ENCODE data around the gene PKN3.

GRCh38 chr9:128719919-128720605 lies 17.8 kb downstream of the PKN3 start:
- no peak for TF ChIP-seq GATA2 (IDR thresholded peaks at IDR 0.05; ENCODE audit: low read depth, low read length)
- no peak for TF ChIP-seq GATA3 (IDR thresholded peaks at IDR 0.05; ENCODE audit: low read depth, low read length)

All from SH-SY5Y (cell line).